GM12801 (cell line): ENCODE results near the gene DACH1.

Experiments
- CTCF ChIP-seq: IDR thresholded peaks from one replicate; pipeline ENCODE4 v1.5.1; 2011; ENCODE audit warnings: control low read depth; ENCODE audit not compliant: insufficient read length; ENCODE audit errors: extremely low read depth

DACH1 gene

GRCh38 chr13:71430681-71431080 lies 436.3 kb downstream of the DACH1 start:
- no peak for TF ChIP-seq CTCF

GRCh38 chr13:71417205-71417604 lies 449.8 kb downstream of the DACH1 start:
- TF ChIP-seq CTCF = no peak

DNA sequence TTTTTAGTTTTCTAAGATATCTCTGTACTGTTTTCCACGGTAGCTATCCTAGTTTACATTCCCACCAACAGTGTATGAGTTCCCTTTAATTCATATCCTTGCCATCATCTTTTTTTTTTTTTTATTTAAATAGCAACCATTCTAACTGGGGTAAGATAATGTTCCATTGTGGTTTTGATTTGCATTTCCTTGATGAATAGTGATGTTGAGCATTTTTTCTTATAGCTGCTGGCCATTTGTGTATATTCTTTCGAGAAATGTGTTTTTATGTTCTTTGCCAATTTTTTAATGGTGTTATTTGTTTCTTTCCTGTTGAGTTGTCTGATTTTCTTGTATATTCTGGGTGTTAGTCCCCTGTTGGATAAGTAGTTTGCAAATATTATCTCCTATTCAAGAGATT lies 454.8 kb downstream of the DACH1 start:
- TF ChIP-seq CTCF = no peak

DNA sequence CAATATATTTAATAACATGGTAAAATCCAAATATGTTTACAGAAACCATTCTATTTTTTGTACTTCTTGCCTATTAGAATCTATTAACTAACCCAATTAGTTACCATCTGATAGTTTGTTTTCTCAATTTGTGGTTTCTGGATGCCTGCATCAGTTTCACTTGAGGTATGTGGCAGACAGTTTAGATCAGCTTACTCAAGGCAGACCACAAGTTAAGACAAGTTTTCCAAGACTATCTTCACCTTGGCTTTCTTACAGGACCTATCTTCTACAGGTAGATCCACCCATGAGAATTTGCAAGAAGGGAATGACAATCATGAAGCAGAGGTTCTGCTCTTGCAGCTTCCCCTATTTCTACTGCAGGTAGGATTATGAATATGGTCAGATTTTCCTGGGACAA lies 458.6 kb downstream of the DACH1 start:
- no peak for TF ChIP-seq CTCF

- TF ChIP-seq CTCF = no peak
Measured at GRCh38 chr13:71399631-71400215, 467.3 kb downstream of the DACH1 start.

DNA sequence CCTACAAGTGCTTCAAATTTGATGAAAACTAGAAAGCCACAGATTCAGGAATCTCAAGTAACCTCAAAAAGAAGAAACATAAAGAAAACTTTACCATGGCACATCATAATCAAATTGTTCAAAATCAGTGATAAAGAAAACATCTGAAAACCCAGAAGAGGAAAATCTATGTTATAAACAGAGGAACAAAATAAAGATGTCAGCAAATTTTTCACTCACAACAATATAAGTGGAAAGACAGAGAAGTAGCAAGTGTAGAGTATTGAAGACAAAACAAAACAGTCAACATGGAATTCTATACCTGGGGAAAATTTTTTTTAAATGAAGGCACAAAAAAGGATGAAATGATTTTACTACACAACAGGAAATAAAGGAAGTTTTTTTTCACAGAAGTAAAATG lies 470.9 kb downstream of the DACH1 start:
- TF ChIP-seq CTCF = no peak

DNA sequence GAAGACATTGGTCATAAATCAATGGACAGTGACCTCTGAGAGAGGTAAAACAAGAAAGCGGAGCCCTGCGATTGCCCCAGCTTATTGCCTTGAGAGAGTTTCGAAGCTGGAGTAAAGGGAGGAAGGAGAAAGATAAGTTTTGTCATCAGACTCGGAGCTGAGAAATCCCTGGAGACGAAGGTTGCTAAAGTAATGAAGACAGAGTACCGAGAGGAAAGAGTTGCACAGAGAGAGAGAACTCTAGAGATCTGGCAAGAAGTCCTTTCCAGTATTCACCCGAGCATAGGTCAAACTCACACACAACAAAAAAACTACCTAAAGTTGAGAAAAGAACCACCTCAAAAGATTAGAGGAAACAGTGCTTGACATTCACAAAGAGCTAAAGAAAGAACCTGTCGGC lies 472.0 kb downstream of the DACH1 start:
- no peak for TF ChIP-seq CTCF

DNA sequence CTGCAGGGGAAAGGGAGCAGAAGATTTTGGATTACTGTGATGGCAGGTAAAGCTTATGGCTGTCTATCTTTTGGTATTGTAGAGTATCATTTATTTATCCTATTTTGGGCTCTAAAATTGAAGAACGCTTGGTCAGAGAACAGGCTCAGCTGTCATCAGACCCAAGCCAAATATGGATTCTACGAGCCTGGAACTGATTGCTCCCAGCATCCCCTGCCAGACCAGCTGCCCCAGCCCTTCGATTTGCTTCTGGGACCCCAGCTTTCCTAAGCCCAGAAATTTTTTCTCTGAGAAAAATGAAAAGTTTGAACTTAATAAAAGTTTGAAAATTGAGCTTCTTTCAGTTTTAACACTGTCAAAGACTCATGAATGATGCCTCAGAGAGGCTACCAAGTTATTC lies 472.8 kb downstream of the DACH1 start:
- TF ChIP-seq CTCF = no peak
